Gastroesophageal sphincter (tissue), 4 donors: ENCODE measurements around the gene DNAL1. TPM values are rescaled to one million over a fixed set of nuclear protein-coding genes. Genes with fewer than 3 reads are reported as not detected.

Experiments used
- ATAC-seq: fragments of 150-250 bp; one replicate; pipeline ENCODE4 v1.9.1; 2016; ENCODE audit warnings: mild to moderate bottlenecking, moderate library complexity
- H3K27ac ChIP-seq, 4 donors: fragments of 200-600 bp; sonication (generic) in 3 of 4; 1 replicate in 3 of 4; 2 replicates in 1 of 4; pipeline ENCODE4 v1.5.1; 2016 to 2019
- H3K27me3 ChIP-seq: fragments of 200-600 bp; sonication (generic); one replicate; pipeline ENCODE4 v1.5.1; 2019
- H3K36me3 ChIP-seq, 2 donors: fragments of 200-600 bp; sonication (generic); one replicate each; pipeline ENCODE4 v1.5.1; 2019; ENCODE audit warnings: control low read depth in 1 of 2
- H3K4me1 ChIP-seq, 3 donors: fragments of 200-600 bp; sonication (generic); 1 replicate in 2 of 3; 2 replicates in 1 of 3; pipeline ENCODE4 v1.5.1; 2016 to 2019; ENCODE audit warnings: control low read depth in 2 of 3
- H3K4me3 ChIP-seq, 2 donors: fragments of 200-600 bp; sonication (generic); one replicate each; pipeline ENCODE4 v1.5.1; 2019; ENCODE audit warnings: mild to moderate bottlenecking in 1 of 2, moderate library complexity in 1 of 2
- H3K9me3 ChIP-seq, 3 donors: fragments of 200-600 bp; sonication (generic); one replicate each; pipeline ENCODE4 v1.5.1; 2017 to 2019; ENCODE audit warnings: control low read depth in 2 of 3
- CTCF ChIP-seq, 4 experiments: fragments of 200-600 bp in 2 of 4; fragments of 450-650 bp in 2 of 4; sonication (generic) in 1 of 4; IDR thresholded peaks; one replicate each; pipeline ENCODE4 v1.5.1; 2017 to 2019; ENCODE audit warnings: antibody characterized with exemption in 4 of 4, mild to moderate bottlenecking in 2 of 4, moderate library complexity in 2 of 4
- EP300 ChIP-seq: sonication (generic); formaldehyde crosslinking; IDR thresholded peaks from one replicate; pipeline ENCODE4 v1.6.1; 2017; ENCODE audit warnings: antibody characterized with exemption, mild to moderate bottlenecking
- POLR2A ChIP-seq, 2 donors: fragments of 450-650 bp; IDR thresholded peaks; one replicate each; pipeline ENCODE4 v1.6.1; 2017; ENCODE audit warnings: antibody characterized with exemption in 2 of 2, mild to moderate bottlenecking in 2 of 2, moderate library complexity in 1 of 2
- POLR2AphosphoS5 ChIP-seq: sonication (generic); formaldehyde crosslinking; IDR thresholded peaks from one replicate; pipeline ENCODE4 v1.6.1; 2017; ENCODE audit warnings: antibody characterized with exemption
- WGBS, 2 donors: methylation state at CpG; one replicate each; pipeline ENCODE4 v1.1.5; 2018; ENCODE audit warnings: low coverage in 1 of 2; 5-methylcytosine and 5-hydroxymethylcytosine counted together
- total RNA-seq, 4 donors: library from RNA; depleted of rRNA; stranded (reverse); fragments of >200 nt; gene quantifications; one replicate each; pipeline ENCODE4 v1.1.0, GENCODE V29; 2016

The DNAL1 gene
- total RNA-seq, 4 donors from 2014 or later, result 8.9 to 18.2 (median 10.4) TPM

- 0 to 2% methylated on average over 4 to 5 of the region's 9 CpGs for WGBS, 2 donors
Observed at GRCh38 chr14:73740618-73741326, 96.0 kb downstream of the DNAL1 start.

DNA sequence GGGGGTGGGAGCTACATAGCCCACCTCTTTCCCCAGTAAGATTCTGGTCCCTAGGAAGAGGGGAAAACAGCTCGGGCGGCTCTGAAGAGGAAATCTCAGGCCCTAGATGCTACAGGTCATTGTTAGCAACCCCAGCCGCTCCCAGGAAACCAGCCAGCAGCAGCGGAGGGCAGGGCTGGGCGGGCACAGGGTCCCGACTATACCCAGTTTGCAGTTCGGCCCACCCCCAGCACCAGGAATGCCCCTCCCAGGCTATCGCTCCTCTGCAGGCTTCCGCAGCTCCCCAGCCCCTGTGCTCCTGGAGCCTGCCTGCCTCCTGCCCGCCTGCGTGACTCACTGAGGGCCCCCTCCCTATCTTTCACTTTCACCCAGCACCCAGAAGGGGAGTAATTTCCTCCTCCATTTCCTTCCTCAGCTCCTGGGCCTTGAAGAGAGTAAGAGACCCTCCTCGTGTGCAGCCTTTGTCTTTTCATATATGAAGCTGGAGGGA is 96.6 kb downstream of the DNAL1 start:
- peak overlapping the region; percentile 68 to 100 (median 88) for H3K27ac ChIP-seq
- H3K27me3 ChIP-seq, result no peaks in the 10 kb centered on the region
- H3K4me1 ChIP-seq, result peaks cover 24 to 86% (median 75%) of the 10 kb centered on the region in 3 donors
- WGBS, 2 donors, result 0% methylated on average over 2 to 3 of the region's 12 CpGs
- H3K4me3 ChIP-seq, result peak overlapping the region in 1 of 2 donors; percentile 41
- TF ChIP-seq EP300 (no peak), POLR2AphosphoS5 (peak; percentile 70)
- no peaks in the 10 kb centered on the region for H3K9me3 ChIP-seq
- ATAC-seq, result peak; percentile 75
- peaks cover 0 to 34% of the 10 kb centered on the region in 2 donors for H3K36me3 ChIP-seq

More at GRCh38 chr14:73740618-73741326, 96.0 kb downstream of the DNAL1 start:
- Histone ChIP-seq H3K9me3 (no peaks in the 10 kb centered on the region), H3K4me3 (peak overlapping the region in 1 of 2 donors; percentile 41), H3K4me1 (peaks cover 17 to 79% (median 68%) of the 10 kb centered on the region in 3 donors), H3K27ac (peak overlapping the region; percentile 68 to 100 (median 88)), H3K36me3 (peaks cover 0 to 40% of the 10 kb centered on the region in 2 donors), H3K27me3 (no peaks in the 10 kb centered on the region)
- TF ChIP-seq POLR2A (IDR thresholded peaks at IDR 0.05) (no peak), POLR2AphosphoS5 (peak; percentile 66)
- ATAC-seq, result peak; percentile 86

GRCh38 chr14:73741876-73742519 is 97.2 kb downstream of the DNAL1 start:
- TF ChIP-seq POLR2A (IDR thresholded peaks at IDR 0.05) (no peak), CTCF (IDR thresholded peaks at IDR 0.05) (no peak), POLR2AphosphoS5 (no peak), EP300 (no peak)
- ATAC-seq, result no peak
- H3K27ac ChIP-seq, result peak overlapping the region; percentile 68 to 100 (median 88)
- 3% methylated on average over 5 of the region's 17 CpGs; no CpG with 5 or more reads in 1 of the 2 donors for WGBS, 2 donors
- H3K36me3 ChIP-seq, result peaks cover 0 to 28% of the 10 kb centered on the region in 2 donors
- H3K4me3 ChIP-seq, result peak overlapping the region in 1 of 2 donors; percentile 41
- peaks cover 28 to 91% (median 81%) of the 10 kb centered on the region in 3 donors for H3K4me1 ChIP-seq
- no peaks in the 10 kb centered on the region for H3K9me3 ChIP-seq
- no peaks in the 10 kb centered on the region for H3K27me3 ChIP-seq

DNA sequence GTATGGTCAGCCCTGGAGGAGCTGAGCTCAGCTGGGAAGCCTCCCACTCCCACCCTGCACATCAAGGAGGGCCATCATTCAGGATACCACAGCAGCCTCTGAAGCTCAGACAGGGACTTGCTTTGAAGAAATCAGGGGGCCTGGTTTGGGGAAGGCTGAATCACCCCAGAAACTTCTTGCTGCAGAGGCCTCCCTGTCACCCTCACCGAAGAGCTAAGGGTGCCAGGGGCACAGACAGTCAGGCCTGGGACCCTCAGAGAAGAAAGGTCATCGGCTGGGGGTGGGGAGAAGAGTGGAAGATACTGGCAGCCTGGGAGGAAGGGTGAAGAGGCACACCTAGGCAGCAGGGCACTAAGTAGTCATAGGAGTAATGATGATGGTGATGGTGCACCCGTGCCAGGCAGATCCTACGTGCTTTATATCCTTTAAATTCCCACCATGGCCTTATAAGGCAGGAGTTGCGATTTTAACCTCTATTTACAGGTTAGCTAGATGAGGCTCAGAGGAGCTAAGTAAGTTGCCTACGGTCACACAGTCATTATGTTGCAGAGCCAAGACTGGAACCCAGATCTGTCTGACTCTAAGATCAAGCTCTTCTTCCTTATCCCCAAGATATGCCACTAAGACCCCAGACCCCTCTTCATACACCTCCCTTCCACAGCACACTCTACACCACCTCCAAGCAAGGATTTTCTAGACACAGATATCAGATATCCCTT is 97.9 kb downstream of the DNAL1 start:
- no peak for ATAC-seq
- Histone ChIP-seq H3K36me3 (peaks cover 0 to 22% of the 10 kb centered on the region in 2 donors), H3K4me1 (peaks cover 28 to 98% (median 87%) of the 10 kb centered on the region in 3 donors), H3K27ac (peak overlapping the region; percentile 68 to 100 (median 88)), H3K4me3 (no peak overlapping the region), H3K27me3 (no peaks in the 10 kb centered on the region), H3K9me3 (no peaks in the 10 kb centered on the region)
- TF ChIP-seq EP300, result no peak
- no peak for TF ChIP-seq POLR2AphosphoS5
- TF ChIP-seq POLR2A (IDR thresholded peaks at IDR 0.05), result no peak
- TF ChIP-seq CTCF (IDR thresholded peaks at IDR 0.05), result no peak
- WGBS, 2 donors, result 37 to 50% methylated on average over 4 to 5 of the region's 6 CpGs

GRCh38 chr14:73743431-73743931 is 98.7 kb downstream of the DNAL1 start:
- H3K27me3 ChIP-seq, result no peaks in the 10 kb centered on the region
- 25 to 42% methylated on average over 5 to 10 of the region's 11 CpGs for WGBS, 2 donors
- peak overlapping the region in 3 of 4 donors; percentile 86 to 100 (median 89) for H3K27ac ChIP-seq
- ATAC-seq, result peak; percentile 11
- H3K36me3 ChIP-seq, result peaks cover 0 to 14% of the 10 kb centered on the region in 2 donors
- H3K4me1 ChIP-seq, result peaks cover 28 to 100% (median 88%) of the 10 kb centered on the region in 3 donors
- no peak overlapping the region for H3K4me3 ChIP-seq
- H3K9me3 ChIP-seq, result no peaks in the 10 kb centered on the region
- TF ChIP-seq POLR2A (IDR thresholded peaks at IDR 0.05), result no peak
- no peak for TF ChIP-seq POLR2AphosphoS5
- no peak for TF ChIP-seq CTCF (IDR thresholded peaks at IDR 0.05)
- no peak for TF ChIP-seq EP300
